GM19035 (cell line): Measurements from ENCODE around the gene DCP1A.
"Not testable (repeated sequence)": the region's sequence is repeated elsewhere in the genome, so short reads cannot be mapped to it uniquely, and the experiment has no call there.

Experiments used
- ATAC-seq: cut with Tn5 transposase; IDR thresholded peaks from one replicate; pipeline ENCODE4 v1.9.1; 2021; ENCODE audit not compliant: unreplicated experiment

Gene DCP1A

GRCh38 chr3:53269193-53269592 is 78.2 kb downstream of the DCP1A start:
- not testable (repeated sequence) for ATAC-seq

GRCh38 chr3:53267766-53268165 is 79.6 kb downstream of the DCP1A start:
- no peak for ATAC-seq

GRCh38 chr3:53264718-53265117 is 82.6 kb downstream of the DCP1A start:
- ATAC-seq, result no peak

DNA sequence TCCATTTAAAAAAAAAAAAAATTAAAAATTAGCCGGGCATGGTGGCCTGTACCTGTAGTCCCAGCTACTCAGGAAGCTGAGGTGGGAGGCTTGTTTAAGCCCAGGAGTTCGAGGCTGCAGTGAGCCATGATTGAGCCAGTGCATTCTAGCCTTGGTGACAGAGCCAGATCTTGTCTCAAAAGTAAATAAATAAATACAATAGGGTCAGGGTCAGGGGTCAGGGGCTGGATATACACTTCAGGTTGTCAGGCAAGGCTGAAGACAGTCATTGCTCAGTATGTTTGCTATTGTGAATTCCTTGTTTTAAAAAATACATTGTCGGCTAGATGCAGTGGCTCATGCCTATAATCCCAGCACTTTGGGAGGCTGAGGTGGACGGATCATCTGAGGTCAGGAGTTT is 83.4 kb downstream of the DCP1A start:
- ATAC-seq, result no peak

DNA sequence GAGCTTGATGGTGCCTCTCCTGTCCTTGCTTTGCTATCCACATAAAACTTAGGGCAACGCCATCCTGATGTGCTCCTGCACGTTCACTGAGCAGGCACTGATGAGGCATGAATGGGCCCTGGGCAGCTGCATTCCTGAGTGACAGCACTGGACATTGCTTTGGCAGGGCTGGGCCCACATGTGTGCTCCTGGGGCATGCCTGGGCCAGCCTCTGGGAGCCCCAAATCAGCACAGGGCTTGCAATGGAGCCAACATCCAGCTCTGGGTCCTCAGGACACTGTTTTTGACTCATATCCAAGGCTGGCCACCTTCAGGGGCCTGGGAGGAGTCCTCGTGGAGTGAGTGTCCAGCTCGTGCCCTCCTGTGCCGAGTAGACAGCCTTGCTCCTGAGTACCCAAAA is 85.6 kb downstream of the DCP1A start:
- ATAC-seq, result no peak

DNA sequence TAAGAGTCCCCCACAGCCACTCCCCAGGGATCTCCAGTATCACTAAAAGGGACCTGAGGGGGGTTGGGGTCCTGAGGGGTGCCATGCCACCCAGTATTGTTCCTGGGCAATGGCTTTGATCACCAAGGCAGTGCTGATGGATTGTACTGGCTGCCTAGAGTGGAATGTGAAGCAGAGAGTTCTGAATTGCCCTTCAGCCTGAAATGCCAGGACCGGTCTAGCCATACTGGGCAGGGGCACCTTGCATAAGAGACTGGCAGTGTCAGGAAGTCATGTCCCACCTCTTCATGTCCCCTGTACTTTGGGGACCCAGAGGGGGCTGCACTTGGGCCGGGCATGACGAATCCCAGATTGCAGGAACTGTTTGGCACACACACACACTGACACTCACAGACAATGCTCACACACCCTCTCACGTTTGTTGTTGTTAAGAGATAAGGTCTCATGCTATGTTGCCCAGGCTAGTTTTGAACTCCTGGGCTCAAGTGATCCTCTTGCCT is 87.0 kb downstream of the DCP1A start:
- ATAC-seq, result no peak

DNA sequence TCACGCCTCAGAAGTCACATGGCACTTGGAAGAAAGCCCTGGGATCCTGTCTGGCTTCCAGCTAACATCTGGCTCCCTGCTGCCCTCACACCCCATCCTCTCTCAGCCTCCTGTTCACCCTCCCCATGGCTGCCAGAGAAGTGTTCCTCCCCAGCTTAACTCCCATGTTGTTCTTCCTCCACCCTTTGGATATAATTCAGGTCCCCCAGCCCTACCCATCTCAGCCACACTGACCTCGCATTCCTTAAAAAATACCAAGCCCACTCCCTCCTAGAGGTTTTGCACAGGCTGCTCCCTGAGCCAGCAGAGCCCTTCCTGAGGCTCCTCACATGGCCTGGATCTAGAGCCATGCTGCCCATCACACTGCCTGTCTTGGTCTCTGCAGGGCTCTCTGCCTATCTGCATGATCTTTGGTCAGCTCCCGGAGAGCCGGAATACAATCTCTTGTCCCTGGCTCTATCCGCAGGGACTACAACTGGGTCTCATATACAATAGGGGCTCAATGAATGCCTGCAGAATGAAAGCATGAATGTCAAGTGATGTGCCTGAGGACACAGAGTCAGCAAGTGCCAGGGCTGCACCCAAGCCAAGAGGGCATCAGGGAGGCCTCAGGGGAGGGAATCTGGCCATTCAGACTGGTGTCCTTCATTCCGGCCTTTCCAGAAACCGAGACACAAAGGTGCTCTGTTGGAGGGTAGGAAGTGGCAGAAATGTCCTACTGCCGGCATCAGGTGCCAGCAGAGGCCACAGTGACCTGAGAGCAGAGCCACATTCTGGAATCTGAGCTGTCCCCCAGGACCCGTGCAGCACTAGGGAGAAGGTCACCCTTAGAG is 87.7 kb downstream of the DCP1A start:
- ATAC-seq, result no peak

DNA sequence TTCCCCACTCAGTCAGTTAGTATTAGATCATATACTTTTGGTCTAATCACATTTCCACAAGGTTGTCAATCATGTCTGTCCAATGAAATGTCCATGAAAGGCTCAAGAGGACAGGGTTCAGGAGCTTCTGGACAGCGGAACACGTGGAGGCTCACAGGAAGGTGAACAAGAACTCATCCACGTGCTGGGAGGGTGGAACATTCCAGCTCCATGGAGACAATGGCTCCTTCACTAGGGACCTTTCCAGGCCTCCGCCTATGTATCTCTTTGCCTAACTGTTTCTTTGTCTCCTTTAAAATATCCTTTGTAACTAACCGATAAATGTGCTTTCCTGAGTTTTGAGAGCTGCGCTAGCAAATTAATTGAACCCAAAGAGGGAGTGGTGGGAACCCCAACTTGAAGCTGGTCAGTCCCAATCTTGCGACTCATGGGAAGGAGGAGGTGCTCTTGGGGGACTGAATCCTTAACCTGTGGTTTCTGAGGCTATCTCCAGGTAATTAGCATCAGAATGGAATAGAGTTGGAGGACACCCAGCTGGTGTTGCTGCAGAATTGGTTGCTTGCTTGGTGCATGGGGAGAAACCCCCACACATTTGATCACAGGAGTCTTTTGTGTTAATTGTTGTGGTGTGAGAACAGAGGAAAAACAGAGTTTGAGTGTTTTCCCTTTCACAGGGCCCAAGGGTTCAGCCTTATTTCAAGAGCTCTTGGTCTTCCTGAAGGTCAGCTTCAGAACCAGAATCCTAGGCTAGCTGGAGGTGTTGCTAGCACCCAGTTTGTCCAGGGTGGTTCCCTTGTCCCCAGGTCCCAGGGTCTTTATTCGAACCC is 88.5 kb downstream of the DCP1A start:
- ATAC-seq, result no peak

DNA sequence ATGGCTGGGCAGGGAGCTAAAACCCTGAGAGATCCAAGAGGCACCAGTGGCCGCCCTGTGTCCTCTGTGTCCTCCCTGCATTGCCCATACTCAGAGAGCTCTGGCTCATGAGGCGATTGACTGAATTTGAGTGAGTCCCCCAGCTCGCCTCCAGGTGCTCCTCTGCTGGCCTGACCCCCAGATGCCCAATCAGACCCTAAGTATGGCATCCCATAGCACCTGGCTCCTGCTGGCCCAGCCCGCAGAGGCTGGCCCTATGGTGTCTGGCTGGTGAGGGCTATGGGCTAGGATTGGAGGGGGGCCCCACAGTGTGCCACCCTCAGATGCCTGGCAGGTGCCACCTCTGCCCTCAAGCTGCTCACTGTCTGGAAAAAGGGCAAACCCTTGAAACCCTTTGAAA is 89.9 kb downstream of the DCP1A start:
- no peak for ATAC-seq

DNA sequence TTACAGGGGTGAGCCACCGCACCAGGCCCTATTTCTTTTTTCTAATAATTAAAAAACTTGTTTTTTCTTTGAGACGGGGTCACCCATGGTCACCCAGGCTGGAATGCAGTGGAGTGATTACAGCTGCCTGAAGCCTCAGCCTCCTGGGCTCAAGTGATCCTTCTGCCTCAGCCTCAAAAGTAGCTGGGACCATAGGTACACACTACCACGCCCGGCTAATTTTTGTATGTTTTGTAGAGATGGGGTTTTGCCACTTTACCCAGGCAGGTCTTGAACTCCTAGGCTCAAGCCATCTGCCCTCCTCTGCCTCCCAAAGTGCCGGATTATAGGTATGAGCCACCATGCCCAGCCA is 90.7 kb downstream of the DCP1A start:
- ATAC-seq, result no peak

GRCh38 chr3:53255775-53256703 is 91.3 kb downstream of the DCP1A start, which contains the start of gene TKT:
TSS of gene TKT (minus strand) at chr3:53256022. CDS start at chr3:53255942, 80 bp downstream.
- peak; percentile 59 for ATAC-seq

DNA sequence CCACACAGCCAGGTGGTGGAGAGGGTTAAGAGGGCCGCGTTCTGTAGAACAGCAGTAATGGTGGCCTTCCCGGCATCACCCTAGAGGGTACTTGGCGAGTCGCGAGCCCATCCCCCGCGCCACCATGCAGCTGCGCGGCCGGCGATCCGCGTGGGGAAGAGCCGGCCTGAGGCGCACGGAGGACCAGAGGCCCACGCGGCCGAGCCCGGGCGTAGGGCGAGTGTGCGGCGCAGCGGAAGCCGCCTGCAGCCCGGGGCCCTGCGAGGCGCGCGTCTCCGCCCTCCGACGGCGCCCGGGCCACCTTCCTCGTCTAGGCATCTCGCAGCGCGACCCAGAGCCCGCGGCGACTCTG is 91.9 kb downstream of the DCP1A start:
- peak; percentile 54 for ATAC-seq

DNA sequence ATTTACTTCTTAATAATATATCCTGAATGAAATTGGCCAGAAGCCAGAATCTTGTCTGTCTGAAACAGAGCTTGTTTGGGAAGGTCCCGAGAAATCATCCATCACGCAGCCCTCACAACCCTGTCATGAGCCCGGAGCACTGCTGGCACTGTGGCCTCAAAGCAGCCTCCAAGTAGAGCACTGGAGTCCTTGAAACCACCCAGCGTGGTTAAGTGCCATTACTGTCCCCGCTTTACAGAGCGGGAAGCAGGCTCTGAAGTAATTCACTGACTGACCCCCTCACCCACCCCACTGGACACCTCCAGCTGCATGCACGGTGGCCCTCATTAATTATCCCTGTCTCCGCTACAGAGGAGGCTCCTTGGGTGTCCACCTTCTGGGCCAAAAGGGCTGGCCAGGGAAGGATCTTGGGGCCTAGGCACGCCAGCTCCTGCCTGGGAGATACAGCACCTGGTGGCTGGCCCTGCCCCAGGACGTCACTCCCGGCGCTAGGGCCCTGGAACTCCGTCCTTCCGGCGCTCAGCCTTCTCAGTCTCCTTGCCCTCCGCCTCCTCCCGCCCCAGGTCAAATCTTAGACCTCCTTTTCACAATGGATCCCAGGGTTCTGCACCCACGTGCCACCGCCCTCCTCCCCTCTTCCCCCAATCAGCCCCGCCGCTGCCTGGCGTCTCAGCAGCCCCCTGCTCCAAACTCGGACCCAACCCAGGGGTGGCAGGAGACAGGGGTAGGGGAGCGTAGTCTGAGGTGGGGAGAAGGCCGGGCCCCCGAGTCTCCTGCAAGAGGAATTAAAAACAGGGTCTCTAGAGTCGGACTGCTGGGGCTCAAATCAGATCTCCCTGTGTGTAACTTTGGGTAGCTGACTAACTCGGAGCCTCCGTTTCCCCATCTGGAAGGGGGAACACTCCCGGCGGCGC is 92.6 kb downstream of the DCP1A start:
- ATAC-seq, result peak; percentile 36

- no peak for ATAC-seq
Measured at GRCh38 chr3:53253707-53254508, 93.4 kb downstream of the DCP1A start.

DNA sequence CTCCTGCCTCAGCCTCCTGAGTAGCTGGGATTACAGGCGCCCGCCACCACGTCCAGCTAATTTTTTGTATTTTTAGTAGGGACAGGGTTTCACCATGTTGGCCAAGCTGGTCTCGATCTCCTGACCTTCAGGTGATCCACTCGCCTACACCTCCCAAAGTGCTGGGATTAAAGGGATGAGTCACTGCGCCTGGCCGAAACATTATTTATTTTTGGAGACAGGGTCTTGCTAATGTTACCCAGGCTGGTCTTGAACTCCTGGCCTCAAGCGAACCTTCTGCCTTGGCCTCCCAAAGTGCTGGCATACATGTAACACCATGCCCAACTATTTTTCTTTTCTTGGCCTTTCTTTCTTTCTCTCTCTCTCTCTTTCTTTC is 94.4 kb downstream of the DCP1A start:
- ATAC-seq, result not testable (repeated sequence)

GRCh38 chr3:53252096-53252946 is 95.0 kb downstream of the DCP1A start:
- ATAC-seq, result no peak

DNA sequence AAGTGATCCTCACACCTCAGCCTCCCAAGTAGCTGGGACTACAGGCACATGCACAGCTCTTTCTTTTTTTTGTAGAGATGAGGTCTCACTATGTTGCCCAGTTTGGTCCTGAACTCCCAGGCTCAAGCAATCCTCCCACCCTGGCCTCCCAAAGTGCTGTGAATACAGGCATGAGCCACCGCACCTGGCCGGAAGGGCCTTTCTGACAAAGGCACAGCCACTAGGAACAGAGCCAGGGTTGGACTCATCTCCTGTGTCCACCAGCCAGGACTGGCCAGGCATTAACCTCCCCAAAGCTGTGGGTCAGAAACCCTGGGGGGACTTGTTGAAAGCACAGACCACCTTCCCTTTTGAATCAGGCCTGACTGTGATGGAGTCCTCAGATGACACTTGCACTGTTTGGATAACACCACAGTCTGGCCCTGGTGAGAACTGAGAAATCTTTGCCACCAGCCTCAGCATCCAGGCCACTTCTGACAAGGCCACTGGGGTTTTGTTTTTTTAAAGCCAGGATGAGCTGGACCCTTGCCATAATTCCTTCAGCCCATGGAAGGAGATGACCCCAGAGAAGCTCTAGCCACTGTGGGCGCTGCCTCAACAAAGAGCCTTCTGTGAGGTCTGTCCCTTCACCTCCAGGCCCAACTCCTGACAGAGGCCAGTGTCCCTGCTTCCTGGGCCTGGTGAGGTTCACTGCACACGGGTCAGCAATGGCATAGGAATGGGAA is 96.3 kb downstream of the DCP1A start:
- ATAC-seq, result no peak

- ATAC-seq, result no peak
Measured at GRCh38 chr3:53250453-53250852, 96.9 kb downstream of the DCP1A start.
